HTERT RPE-1 (cell line): ENCODE measurements around the gene CLIP3.

Experiments used
- in situ Hi-C: fragments of 300-500 bp; cut with MboI; formaldehyde crosslinking; loops from 4 replicates; pipeline ENCODE4 v1.14.3; 2020; ENCODE audit warnings: low sequenced_read_pairs

CLIP3 gene

GRCh38 chr19:35978832-35979365 is 53.8 kb downstream of the CLIP3 start:
- in situ Hi-C loops: no loop called here

DNA sequence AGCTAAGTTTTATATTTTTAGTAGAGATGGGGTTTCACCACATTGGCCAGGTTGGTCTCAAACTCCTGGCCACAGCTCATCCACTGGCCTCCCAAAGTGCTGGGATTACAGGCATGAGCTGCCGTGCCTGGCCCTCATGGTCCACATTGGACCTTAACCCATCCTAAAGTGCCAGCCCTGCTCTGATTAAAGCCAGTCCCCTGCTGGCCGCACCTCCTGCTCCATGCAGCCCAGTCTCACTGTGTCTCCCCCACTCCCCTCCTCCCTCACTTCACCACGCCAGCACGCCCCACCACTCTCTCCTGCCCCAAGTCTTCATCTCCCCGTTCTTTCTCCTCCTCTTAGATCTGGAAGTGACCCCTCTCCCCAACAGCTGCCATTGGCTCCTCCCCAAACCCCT is 54.4 kb downstream of the CLIP3 start:
- in situ Hi-C loops: no loop called here

DNA sequence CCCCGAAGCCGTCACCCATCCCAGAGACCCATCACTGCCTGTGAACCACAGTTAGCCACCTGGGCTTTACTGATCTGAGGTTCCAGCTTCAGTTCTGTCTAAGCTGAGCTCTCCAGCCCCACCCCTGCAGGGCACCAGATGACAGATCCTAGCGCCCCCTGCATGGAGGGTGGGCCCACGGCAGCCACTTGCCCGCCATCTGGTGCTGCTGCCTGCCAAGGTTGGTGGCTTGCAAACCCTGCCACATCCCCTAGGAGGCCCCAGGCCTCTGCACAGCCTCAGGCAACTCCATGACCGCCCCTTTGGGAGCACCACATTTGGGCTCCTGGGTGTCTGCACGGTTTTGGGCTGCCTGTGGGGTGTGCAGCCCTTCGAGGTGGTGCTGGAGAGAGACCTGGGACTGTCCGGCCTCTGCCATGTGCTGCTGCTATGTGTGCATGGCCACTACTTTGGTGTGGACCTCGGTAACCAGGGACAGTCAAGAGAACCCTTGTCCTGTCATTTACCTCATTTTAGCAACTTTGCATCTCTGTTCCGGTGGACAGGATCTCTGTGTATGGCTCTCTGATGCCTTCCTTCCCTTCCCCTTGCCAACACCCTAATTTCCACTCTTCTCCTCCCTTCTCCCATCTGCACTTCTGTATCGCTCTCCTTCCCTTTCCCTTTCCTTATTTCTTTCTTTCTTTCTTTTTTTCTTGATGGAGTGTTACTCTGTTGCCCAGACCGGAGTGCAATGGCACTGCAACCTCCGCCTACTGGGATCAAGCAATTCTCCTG is 55.0 kb downstream of the CLIP3 start:
- in situ Hi-C loops: no loop called here

DNA sequence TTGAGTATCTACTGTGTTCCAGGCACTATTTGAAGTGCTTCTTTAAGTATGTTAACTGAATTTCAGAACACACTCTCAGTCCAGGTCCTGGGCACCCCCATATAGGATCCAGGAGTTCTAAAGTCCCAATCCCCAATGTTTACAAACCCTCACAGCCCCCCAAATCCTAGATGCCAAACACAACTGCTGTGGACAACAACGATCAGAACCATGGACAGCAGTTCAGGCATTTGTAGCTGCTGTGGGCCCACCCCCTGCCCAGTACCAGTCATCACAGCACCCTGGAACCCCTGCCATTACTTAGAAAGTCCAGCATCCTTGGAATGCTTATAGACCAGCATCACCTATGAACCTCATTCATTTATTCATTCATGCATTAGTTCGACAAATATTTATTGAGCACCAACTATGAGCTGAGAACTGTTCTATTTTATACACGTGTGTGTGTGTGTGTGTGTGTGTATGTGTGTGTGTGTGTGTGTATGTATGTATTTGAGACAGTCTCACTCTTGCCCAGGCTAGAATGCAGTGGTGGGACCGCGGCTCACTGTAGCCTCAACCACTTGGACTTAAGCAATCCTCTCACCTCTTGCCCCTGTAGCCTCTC is 57.0 kb downstream of the CLIP3 start:
- in situ Hi-C loops: no loop called here

GRCh38 chr19:35973487-35973886 is 59.2 kb downstream of the CLIP3 start:
- in situ Hi-C loops: no loop called here

DNA sequence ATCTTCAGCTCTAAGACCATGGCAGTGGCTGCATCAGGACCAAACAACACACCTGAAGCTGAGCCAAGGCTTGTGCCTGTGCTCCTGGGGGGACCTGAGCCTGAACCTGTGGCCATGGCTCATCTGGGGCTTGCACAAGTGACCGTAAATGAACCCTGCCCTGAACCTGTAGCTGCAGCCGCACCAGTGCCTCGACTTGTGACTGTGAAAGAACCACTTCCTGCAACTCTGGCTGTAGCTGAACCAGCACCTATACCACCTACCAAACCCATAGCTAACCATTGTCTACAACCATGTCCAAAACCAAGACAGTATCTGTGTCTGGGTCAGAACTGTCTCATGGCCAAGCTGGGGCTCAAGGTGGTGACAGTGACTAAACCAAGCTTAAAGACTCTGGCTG is 65.9 kb downstream of the CLIP3 start:
- in situ Hi-C loops: no loop called here
